GM12878 (cell line): ENCODE data around the gene MAML2. TPM values are rescaled to one million over a fixed set of nuclear protein-coding genes. Genes with fewer than 3 reads are reported as not detected.
A peak's percentile ranks its signal among the peaks of the same experiment; 100 is the strongest.

Source experiments
- ATAC-seq: fragments of 200-7000 bp; cut with Tn5 transposase; 3 replicates; pipeline ENCODE4 v1.9.1; 2020; ENCODE audit warnings: mild to moderate bottlenecking, moderate library complexity
- BruUV-seq: library from RNA; stranded (reverse); fragments of 400-500 nt; replicated peaks from 2 replicates; lab custom pipeline; 2021; lab: Mats Ljungman, UMichigan
- CTCF ChIA-PET: fragments of 300-600 bp; sonication (Branson Sonifier 250); formaldehyde crosslinking; extraction: SDS; loops from one replicate; lab custom pipeline; 2021; ENCODE audit warnings: inconsistent platforms; lab: Yijun Ruan, JAX
- POLR2A ChIA-PET: fragments of 350-600 bp; formaldehyde crosslinking; extraction: SDS; loops from one replicate; lab custom pipeline; 2021; ENCODE audit warnings: inconsistent platforms; lab: Charles Lee
- RAD21 ChIA-PET: fragments of 300-600 bp; sonication (Branson Sonifier 250); formaldehyde crosslinking; loops from one replicate; lab custom pipeline; 2023; ENCODE audit warnings: antibody characterized with exemption; ENCODE audit not compliant: unreplicated experiment; lab: Charles Lee
- SMC1A ChIA-PET: fragments of 300-600 bp; sonication (Branson Sonifier 250); formaldehyde crosslinking; loops from one replicate; lab custom pipeline; 2023; ENCODE audit not compliant: unreplicated experiment, uncharacterized antibody; lab: Charles Lee
- DNase-seq: peaks from one replicate; pipeline ENCODE4 v3.0.0-alpha.2; 2011; ENCODE audit warnings: low read depth, low spot score
- FAIRE-seq: peaks from 3 replicates; lab custom pipeline; 2011; peaks lifted over from hg19 to GRCh38; lab: Jason Lieb, UNC
- H2AFZ ChIP-seq: 2 replicates; pipeline ENCODE4 v1.6.0; 2011; ENCODE audit warnings: low read depth, low read length, control low read depth; ENCODE audit not compliant: control insufficient read depth
- H3K27ac ChIP-seq: 2 replicates; pipeline ENCODE4 v1.5.1; 2011; ENCODE audit warnings: control low read depth; ENCODE audit not compliant: control insufficient read depth, insufficient read depth
- H3K27me3 ChIP-seq, 2 experiments: replicated peaks in 1 of 2; 2 replicates each; pipeline versions ENCODE4 v1.6.0 to v1.6.1; 2011; ENCODE audit warnings: low read length in 1 of 2; ENCODE audit not compliant: control insufficient read depth in 2 of 2, insufficient read depth in 2 of 2
- H3K36me3 ChIP-seq, 2 experiments: 2 replicates each; pipeline ENCODE4 v1.5.1; 2011; ENCODE audit warnings: low read length in 1 of 2; ENCODE audit not compliant: control insufficient read depth in 2 of 2, insufficient read depth in 2 of 2
- H3K4me1 ChIP-seq: 2 replicates; pipeline ENCODE4 v1.6.1; 2011; ENCODE audit warnings: mild to moderate bottlenecking, low read length, moderate library complexity, mixed read lengths; ENCODE audit not compliant: control insufficient read depth, insufficient read depth
- H3K4me2 ChIP-seq: 2 replicates; pipeline ENCODE4 v1.6.0; 2011; ENCODE audit warnings: control low read depth; ENCODE audit not compliant: control insufficient read depth, insufficient read depth
- H3K4me3 ChIP-seq: fragments of 200-600 bp; sonication (generic); 2 replicates; pipeline ENCODE4 v1.5.1; 2016
- H3K79me2 ChIP-seq: 2 replicates; pipeline ENCODE4 v1.6.0; 2011; ENCODE audit warnings: low read length; ENCODE audit not compliant: control insufficient read depth, insufficient read depth
- H3K9ac ChIP-seq: 2 replicates; pipeline ENCODE4 v1.8.0; 2011; ENCODE audit warnings: low read length, control low read depth, mixed read lengths; ENCODE audit not compliant: control insufficient read depth, insufficient read depth
- H3K9me3 ChIP-seq: replicated peaks from 3 replicates; pipeline ENCODE4 v1.5.1; 2011; ENCODE audit warnings: mild to moderate bottlenecking, low read length; ENCODE audit not compliant: control insufficient read depth, insufficient read depth
- H4K20me1 ChIP-seq: 2 replicates; pipeline ENCODE4 v1.6.0; 2011; ENCODE audit not compliant: control insufficient read depth, insufficient read depth
- ETV6 ChIP-seq, 2 experiments: fragments of 450-650 bp in 1 of 2; IDR thresholded peaks in 1 of 2; conservative IDR thresholded peaks in 1 of 2; 2 replicates each; pipeline ENCODE4 v1.6.1; 2014; ENCODE audit warnings: antibody characterized with exemption in 1 of 2, borderline replicate concordance in 1 of 2, low read depth in 1 of 2, mild to moderate bottlenecking in 1 of 2, moderate library complexity in 1 of 2
- HDGF ChIP-seq: fragments of 450-650 bp; IDR thresholded peaks from 2 replicates; pipeline ENCODE4 v1.6.1; 2016; ENCODE audit warnings: antibody characterized with exemption
- IKZF2 ChIP-seq, 2 experiments: fragments of 450-650 bp; IDR thresholded peaks; 2 replicates each; pipeline ENCODE4 v1.6.1; 2017; ENCODE audit warnings: mild to moderate bottlenecking in 2 of 2, moderate library complexity in 2 of 2
- MTA2 ChIP-seq: fragments of 450-650 bp; IDR thresholded peaks from 2 replicates; pipeline ENCODE4 v1.6.1; 2016; ENCODE audit warnings: low read depth, mild to moderate bottlenecking, moderate library complexity
- MXI1 ChIP-seq: fragments of 150-350 bp; IDR thresholded peaks from 2 replicates; pipeline ENCODE4 v1.6.1; 2011; ENCODE audit warnings: low read depth, mild to moderate bottlenecking, inconsistent platforms, low read length, improper control_type of control experiment
- MYC ChIP-seq: IDR thresholded peaks from 2 replicates; pipeline ENCODE4 v1.6.1; 2011; ENCODE audit warnings: mild to moderate bottlenecking, low read length, moderate library complexity, inconsistent platforms; ENCODE audit not compliant: insufficient read depth, insufficient replicate concordance, insufficient read length, severe bottlenecking
- PBX3 ChIP-seq: IDR thresholded peaks from 2 replicates; pipeline ENCODE4 v1.6.1; 2011; ENCODE audit warnings: mild to moderate bottlenecking, low read depth, low read length, moderate library complexity; ENCODE audit not compliant: insufficient replicate concordance
- PML ChIP-seq: IDR thresholded peaks from 2 replicates; pipeline ENCODE4 v1.6.1; 2012; ENCODE audit warnings: low read length, inconsistent platforms
- SUPT20H ChIP-seq: IDR thresholded peaks from 2 replicates; pipeline ENCODE4 v1.6.1; 2011; ENCODE audit warnings: low read depth, mild to moderate bottlenecking, low read length, moderate library complexity, borderline replicate concordance; ENCODE audit not compliant: control insufficient read depth
- TARDBP ChIP-seq: IDR thresholded peaks from 2 replicates; pipeline ENCODE4 v1.6.1; 2016; ENCODE audit warnings: borderline replicate concordance
- TCF3 ChIP-seq: IDR thresholded peaks from 2 replicates; pipeline ENCODE4 v1.6.1; 2012; ENCODE audit warnings: low read depth, mild to moderate bottlenecking, low read length, borderline replicate concordance; ENCODE audit not compliant: insufficient read depth
- YBX1 ChIP-seq: fragments of 450-650 bp; IDR thresholded peaks from 2 replicates; pipeline ENCODE4 v1.6.1; 2016; ENCODE audit warnings: antibody characterized with exemption
- ZNF217 ChIP-seq: fragments of 450-650 bp; IDR thresholded peaks from 2 replicates; pipeline ENCODE4 v1.6.1; 2017; ENCODE audit warnings: antibody characterized with exemption, mild to moderate bottlenecking
- ZNF274 ChIP-seq: IDR thresholded peaks from one replicate; pipeline ENCODE4 v1.8.0; 2011; ENCODE audit not compliant: insufficient read length, insufficient read depth
- ZNF384 ChIP-seq: IDR thresholded peaks from 2 replicates; pipeline ENCODE4 v1.6.1; 2012; ENCODE audit warnings: low read depth, mild to moderate bottlenecking, low read length, improper control_type of control experiment, borderline replicate concordance
- WGBS: methylation state at CpG from one replicate; pipeline ENCODE4 v1.1.6; 2016; ENCODE audit warnings: low lambda C conversion rate; ENCODE audit not compliant: insufficient replicate concordance, insufficient coverage; ENCODE audit errors: missing lambda C conversion rate; 5-methylcytosine and 5-hydroxymethylcytosine counted together
- in situ Hi-C: fragments of 300-500 bp; cut with MboI; formaldehyde crosslinking; loops from 9 replicates; pipeline ENCODE4 v1.14.3; 2018; ENCODE audit warnings: mixed read lengths
- intact Hi-C: fragments of 100-400 bp; cut with micrococcal nuclease; formaldehyde crosslinking; loops from one replicate; pipeline ENCODE4 v1.14.2; 2022; ENCODE audit not compliant: unreplicated experiment
- polyA plus RNA-seq, 11 experiments: library from polyadenylated mRNA; depleted of rRNA in 4 of 11; unstranded in 6 of 11; stranded (reverse) in 5 of 11; fragments of >200 nt; fragmentation: Nextera tagmentation in 4 of 11; fragmentation: Illumina TruSeq in 1 of 11; extraction: Ambion mirVana in 4 of 11; extraction: Trizol in 1 of 11; gene quantifications; 1 replicate in 1 of 11; 2 replicates in 10 of 11; pipeline versions ENCODE4 v1.2.1 to v1.2.3, GENCODE V29; 2011 to 2016; ENCODE audit warnings: inconsistent platforms in 2 of 11, missing spikeins in 2 of 11, low read depth in 1 of 11
- total RNA-seq, 4 experiments: library from RNA; depleted of rRNA in 3 of 4; stranded (reverse); fragments of >200 nt in 3 of 4; fragmentation: Illumina TruSeq in 1 of 4; extraction: Trizol in 1 of 4; gene quantifications; 2 replicates each; pipeline versions ENCODE4 v1.2.1 to v1.2.3, GENCODE V29; 2013 to 2021
- TF ChIP-seq, protein P1 (sequence below): IDR thresholded peaks from 2 replicates; pipeline ENCODE4 v1.6.1; 2012; ENCODE audit warnings: low read depth, low read length, improper control_type of control experiment
- TF ChIP-seq, protein P2 (sequence below): fragments of 450-650 bp; IDR thresholded peaks from 2 replicates; pipeline ENCODE4 v1.6.1; 2017; ENCODE audit warnings: antibody characterized with exemption, mild to moderate bottlenecking, moderate library complexity
- TF ChIP-seq, protein P3 (sequence below): IDR thresholded peaks from 2 replicates; pipeline ENCODE4 v1.6.1; 2012; ENCODE audit warnings: low read depth, low read length, improper control_type of control experiment

Gene MAML2
- total and polyA plus RNA-seq, 10 of the 15 experiments (the other 5 are each of a cell fraction or from before 2014, with no cell fraction given), result 2.5 to 15.1 (median 12.0) TPM

DNA sequence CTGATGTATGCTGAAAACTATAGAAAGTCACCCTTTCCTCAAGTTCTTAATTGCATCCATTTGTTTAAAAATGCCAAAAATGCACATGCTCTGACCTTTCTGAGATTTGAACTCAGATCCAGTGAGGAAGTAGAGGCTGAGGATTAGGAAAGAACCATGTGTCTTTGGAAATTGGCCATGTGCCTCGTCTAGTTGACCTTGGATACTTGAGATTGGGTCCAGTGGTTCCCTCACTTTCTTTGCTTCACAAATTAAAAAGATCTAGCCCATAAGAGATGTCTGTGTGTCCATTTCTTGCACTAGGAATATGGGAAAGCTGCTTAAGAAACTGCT is 128.3 kb downstream of the MAML2 start:
- DNase-seq (no peak), ATAC-seq (no peak), FAIRE-seq (no peak)
- 87% methylated on average over 1 of the region's 1 CpG for WGBS
- intact Hi-C loops, result loop anchor here (1.0 to 10.0 kb wide), 2 partner anchors 29 to 290 kb away; partner anchors contain the start of gene MTMR2
- ChIA-PET POLR2A (interaction anchor here (0.6 to 1.6 kb wide), 5 partner anchors 14 to 449 kb away, joined by 3 to 4 read pairs (median 3); no protein-coding TSS in a partner anchor), CTCF (interaction anchor here (0.7 to 3.0 kb wide), 9 partner anchors 10 to 202 kb away, joined by 3 to 17 read pairs (median 5); partner anchors contain the start of gene MAML2), RAD21 (interaction anchor here (0.7 to 3.1 kb wide), 14 partner anchors 14 to 179 kb away, joined by 3 to 21 read pairs (median 4); partner anchors contain the start of gene MAML2), SMC1A (interaction anchor here (0.7 to 3.5 kb wide), 23 partner anchors 9 to 162 kb away, joined by 3 to 18 read pairs (median 4); partner anchors contain the start of gene MAML2)
- H3K9ac ChIP-seq, result 0 out of 2 replicates have a peak overlapping the region, but pooled peaks have one; percentile 33
- H3K27ac ChIP-seq, result peak overlapping the region; percentile 77
- no peak overlapping the region; the same call in 1 of the 2 replicates for H2AFZ ChIP-seq
- peaks cover 22% of the 10 kb centered on the region for H3K79me2 ChIP-seq
- no peaks in the 10 kb centered on the region for H3K36me3 ChIP-seq
- no TSS peak for BruUV-seq
- no peaks in the 10 kb centered on the region for H4K20me1 ChIP-seq
- in situ Hi-C loops, result no loop called here
- no peak overlapping the region; the same call in 1 of the 2 replicates for H3K4me3 ChIP-seq
- peaks cover 38% of the 10 kb centered on the region for H3K4me1 ChIP-seq
- TF ChIP-seq, protein P1, sequence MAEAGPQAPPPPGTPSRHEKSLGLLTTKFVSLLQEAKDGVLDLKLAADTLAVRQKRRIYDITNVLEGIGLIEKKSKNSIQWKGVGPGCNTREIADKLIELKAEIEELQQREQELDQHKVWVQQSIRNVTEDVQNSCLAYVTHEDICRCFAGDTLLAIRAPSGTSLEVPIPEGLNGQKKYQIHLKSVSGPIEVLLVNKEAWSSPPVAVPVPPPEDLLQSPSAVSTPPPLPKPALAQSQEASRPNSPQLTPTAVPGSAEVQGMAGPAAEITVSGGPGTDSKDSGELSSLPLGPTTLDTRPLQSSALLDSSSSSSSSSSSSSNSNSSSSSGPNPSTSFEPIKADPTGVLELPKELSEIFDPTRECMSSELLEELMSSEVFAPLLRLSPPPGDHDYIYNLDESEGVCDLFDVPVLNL, result no peak
- TF ChIP-seq PBX3 (no peak), PML (no peak), TARDBP (no peak), TCF3 (no peak), MYC (no peak), HDGF (no peak), MXI1 (0 out of 2 replicates have a peak, but pooled peaks have one; percentile 21), ETV6 (conservative IDR thresholded peaks at IDR 0.05 in 1 of 2, IDR thresholded peaks at IDR 0.05 in 1 of 2; ENCODE audit: borderline replicate concordance in 1 of 2, low read depth in 1 of 2) (no peak), YBX1 (no peak), ZNF274 (no peak), SUPT20H (no peak), IKZF2 (IDR thresholded peaks at IDR 0.05) (peak in 1 of 2 experiments; percentile 19; a peak in 1 of 4 replicates), ZNF217 (no peak), MTA2 (no peak), ZNF384 (no peak)
- TF ChIP-seq, protein P2, sequence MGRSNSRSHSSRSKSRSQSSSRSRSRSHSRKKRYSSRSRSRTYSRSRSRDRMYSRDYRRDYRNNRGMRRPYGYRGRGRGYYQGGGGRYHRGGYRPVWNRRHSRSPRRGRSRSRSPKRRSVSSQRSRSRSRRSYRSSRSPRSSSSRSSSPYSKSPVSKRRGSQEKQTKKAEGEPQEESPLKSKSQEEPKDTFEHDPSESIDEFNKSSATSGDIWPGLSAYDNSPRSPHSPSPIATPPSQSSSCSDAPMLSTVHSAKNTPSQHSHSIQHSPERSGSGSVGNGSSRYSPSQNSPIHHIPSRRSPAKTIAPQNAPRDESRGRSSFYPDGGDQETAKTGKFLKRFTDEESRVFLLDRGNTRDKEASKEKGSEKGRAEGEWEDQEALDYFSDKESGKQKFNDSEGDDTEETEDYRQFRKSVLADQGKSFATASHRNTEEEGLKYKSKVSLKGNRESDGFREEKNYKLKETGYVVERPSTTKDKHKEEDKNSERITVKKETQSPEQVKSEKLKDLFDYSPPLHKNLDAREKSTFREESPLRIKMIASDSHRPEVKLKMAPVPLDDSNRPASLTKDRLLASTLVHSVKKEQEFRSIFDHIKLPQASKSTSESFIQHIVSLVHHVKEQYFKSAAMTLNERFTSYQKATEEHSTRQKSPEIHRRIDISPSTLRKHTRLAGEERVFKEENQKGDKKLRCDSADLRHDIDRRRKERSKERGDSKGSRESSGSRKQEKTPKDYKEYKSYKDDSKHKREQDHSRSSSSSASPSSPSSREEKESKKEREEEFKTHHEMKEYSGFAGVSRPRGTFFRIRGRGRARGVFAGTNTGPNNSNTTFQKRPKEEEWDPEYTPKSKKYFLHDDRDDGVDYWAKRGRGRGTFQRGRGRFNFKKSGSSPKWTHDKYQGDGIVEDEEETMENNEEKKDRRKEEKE, result no peak
- TF ChIP-seq, protein P3, sequence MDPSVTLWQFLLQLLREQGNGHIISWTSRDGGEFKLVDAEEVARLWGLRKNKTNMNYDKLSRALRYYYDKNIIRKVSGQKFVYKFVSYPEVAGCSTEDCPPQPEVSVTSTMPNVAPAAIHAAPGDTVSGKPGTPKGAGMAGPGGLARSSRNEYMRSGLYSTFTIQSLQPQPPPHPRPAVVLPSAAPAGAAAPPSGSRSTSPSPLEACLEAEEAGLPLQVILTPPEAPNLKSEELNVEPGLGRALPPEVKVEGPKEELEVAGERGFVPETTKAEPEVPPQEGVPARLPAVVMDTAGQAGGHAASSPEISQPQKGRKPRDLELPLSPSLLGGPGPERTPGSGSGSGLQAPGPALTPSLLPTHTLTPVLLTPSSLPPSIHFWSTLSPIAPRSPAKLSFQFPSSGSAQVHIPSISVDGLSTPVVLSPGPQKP, result no peak
- no peaks in the 10 kb centered on the region for H3K27me3 ChIP-seq
- no peaks in the 10 kb centered on the region for H3K9me3 ChIP-seq
- H3K4me2 ChIP-seq, result peak overlapping the region; percentile 64
